ENCODE results near the gene RNF13.

The RNF13 gene

DNA sequence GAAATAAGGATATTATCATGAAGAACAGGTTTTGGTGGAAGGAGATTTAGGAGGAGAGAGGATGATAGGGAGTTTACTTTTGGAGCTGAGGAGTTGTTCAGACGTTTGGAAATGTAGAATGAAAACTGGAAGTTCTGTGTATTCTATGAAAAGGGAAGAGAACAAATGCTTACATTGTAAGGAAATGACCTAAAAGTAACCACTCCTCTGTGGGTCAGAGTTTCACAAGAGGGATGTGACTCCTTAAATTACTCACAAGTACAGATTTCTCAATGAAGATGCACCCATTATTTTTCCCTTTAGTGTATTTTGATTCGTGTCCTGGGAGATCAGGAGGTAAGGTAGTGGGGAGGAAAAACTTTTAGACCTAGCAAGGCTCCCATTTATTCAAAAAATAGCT, 4.0 kb downstream of the RNF13 start:
- TF ChIP-seq TAF1 (IDR thresholded peaks at IDR 0.05; ENCODE audit: borderline replicate concordance, insufficient read depth, low read length) = no peak

DNA sequence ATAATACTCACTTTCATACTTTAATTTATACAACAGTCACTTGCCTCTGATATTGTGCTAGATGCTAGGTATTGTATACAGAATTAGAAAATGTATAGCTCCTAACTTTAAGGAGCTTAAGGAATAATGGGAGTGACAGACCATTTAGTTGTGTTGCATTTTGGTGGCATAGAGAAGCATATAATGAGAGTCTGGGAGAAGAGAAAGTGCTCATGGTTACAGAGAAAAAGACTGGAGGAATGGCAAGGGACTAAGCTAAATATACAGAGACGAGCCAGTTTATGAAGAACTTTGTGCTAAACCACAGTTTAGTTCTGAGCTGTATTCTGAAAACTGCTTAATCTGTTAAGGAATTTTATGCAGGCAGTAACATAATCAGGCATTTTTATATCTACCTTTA, 6.4 kb downstream of the RNF13 start:
- no peak for TF ChIP-seq TAF1 (IDR thresholded peaks at IDR 0.05; ENCODE audit: borderline replicate concordance, insufficient read depth, low read length)

DNA sequence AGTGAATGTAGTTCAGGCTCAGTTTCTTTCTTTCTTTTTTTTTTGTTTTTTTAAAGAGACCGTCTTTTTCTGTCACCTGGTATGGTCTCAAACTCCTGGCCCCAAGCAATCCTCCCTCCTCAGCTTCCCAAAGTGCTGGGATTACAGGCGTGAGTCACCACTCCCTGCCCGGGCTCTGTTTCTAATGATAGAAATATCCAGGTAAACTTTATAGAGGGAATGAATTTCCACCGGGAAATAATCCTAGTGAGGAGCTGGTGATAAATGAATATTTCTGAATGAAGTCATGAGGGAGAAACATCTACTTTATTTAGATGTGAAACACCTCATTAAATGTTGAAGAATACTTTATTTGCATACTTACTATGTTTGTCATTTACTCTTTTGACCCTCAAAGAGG, 7.2 kb downstream of the RNF13 start:
- TF ChIP-seq POLR2AphosphoS5 (IDR thresholded peaks at IDR 0.05; ENCODE audit: low read depth, low read length) (no peak), TAF1 (IDR thresholded peaks at IDR 0.05; ENCODE audit: borderline replicate concordance, insufficient read depth, low read length) (no peak), FOXP2 (optimal IDR thresholded peaks at IDR 0.05; ENCODE audit: borderline replicate concordance, extremely low read depth, extremely low read length, insufficient read depth) (no peak), SIN3A (IDR thresholded peaks at IDR 0.05; ENCODE audit: borderline replicate concordance, insufficient read depth, low read length) (no peak)
- TF ChIP-seq, protein P1, sequence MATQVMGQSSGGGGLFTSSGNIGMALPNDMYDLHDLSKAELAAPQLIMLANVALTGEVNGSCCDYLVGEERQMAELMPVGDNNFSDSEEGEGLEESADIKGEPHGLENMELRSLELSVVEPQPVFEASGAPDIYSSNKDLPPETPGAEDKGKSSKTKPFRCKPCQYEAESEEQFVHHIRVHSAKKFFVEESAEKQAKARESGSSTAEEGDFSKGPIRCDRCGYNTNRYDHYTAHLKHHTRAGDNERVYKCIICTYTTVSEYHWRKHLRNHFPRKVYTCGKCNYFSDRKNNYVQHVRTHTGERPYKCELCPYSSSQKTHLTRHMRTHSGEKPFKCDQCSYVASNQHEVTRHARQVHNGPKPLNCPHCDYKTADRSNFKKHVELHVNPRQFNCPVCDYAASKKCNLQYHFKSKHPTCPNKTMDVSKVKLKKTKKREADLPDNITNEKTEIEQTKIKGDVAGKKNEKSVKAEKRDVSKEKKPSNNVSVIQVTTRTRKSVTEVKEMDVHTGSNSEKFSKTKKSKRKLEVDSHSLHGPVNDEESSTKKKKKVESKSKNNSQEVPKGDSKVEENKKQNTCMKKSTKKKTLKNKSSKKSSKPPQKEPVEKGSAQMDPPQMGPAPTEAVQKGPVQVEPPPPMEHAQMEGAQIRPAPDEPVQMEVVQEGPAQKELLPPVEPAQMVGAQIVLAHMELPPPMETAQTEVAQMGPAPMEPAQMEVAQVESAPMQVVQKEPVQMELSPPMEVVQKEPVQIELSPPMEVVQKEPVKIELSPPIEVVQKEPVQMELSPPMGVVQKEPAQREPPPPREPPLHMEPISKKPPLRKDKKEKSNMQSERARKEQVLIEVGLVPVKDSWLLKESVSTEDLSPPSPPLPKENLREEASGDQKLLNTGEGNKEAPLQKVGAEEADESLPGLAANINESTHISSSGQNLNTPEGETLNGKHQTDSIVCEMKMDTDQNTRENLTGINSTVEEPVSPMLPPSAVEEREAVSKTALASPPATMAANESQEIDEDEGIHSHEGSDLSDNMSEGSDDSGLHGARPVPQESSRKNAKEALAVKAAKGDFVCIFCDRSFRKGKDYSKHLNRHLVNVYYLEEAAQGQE (IDR thresholded peaks at IDR 0.05; ENCODE audit: insufficient read depth in 1 of 2, low read depth in 2 of 2, low read length in 2 of 2) = no peak

DNA sequence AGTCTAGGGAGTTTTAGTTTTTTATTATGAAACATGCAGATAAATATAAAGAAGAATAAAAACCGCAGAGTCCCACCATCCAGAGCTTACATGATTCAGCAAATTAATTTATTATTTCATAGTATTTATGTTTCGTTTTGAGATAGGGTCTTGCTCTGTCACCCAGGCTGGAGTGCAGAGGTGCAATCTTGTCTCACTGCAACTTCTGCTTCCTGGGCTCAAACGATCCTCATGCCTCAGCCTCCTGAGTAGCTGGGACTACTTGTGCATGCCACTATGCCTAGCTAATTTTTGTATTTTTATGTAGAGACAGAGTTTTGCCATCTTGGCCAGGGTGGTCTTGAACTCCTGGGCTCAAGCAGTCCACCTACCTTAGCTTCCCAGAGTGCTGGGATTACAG, 13.6 kb downstream of the RNF13 start:
- TF ChIP-seq, protein P1 (IDR thresholded peaks at IDR 0.05; ENCODE audit: insufficient read depth in 1 of 2, low read depth in 2 of 2, low read length in 2 of 2) = no peak
- TF ChIP-seq TAF1 (IDR thresholded peaks at IDR 0.05; ENCODE audit: borderline replicate concordance, insufficient read depth, low read length) (no peak), SIN3A (IDR thresholded peaks at IDR 0.05; ENCODE audit: borderline replicate concordance, insufficient read depth, low read length) (no peak)

DNA sequence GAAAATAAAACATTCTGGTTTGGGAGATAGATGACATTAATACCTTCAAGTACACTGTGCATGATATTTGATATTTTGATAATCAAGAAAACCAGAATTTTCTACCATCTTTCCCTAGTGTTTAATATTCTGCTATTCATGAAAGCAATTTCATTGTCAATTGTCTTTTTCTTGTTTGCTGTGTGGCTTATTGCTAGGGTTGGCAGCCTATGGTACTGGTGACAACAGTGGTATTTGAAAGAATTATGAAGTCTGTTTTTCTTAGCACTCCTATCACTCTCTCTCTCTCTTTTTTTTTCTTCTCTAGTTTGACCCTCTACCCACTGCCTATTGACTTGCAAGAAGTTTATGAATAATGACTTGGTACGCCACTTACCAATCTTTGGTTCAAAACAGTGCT, 15.4 kb downstream of the RNF13 start:
- TF ChIP-seq TAF1 (IDR thresholded peaks at IDR 0.05; ENCODE audit: borderline replicate concordance, insufficient read depth, low read length) (no peak), SIN3A (IDR thresholded peaks at IDR 0.05; ENCODE audit: borderline replicate concordance, insufficient read depth, low read length) (no peak), FOXP2 (optimal IDR thresholded peaks at IDR 0.05; ENCODE audit: borderline replicate concordance, extremely low read depth, extremely low read length, insufficient read depth) (no peak), POLR2AphosphoS5 (IDR thresholded peaks at IDR 0.05; ENCODE audit: low read depth, low read length) (no peak)
- TF ChIP-seq, protein P1 (IDR thresholded peaks at IDR 0.05; ENCODE audit: insufficient read depth in 1 of 2, low read depth in 2 of 2, low read length in 2 of 2) = no peak

DNA sequence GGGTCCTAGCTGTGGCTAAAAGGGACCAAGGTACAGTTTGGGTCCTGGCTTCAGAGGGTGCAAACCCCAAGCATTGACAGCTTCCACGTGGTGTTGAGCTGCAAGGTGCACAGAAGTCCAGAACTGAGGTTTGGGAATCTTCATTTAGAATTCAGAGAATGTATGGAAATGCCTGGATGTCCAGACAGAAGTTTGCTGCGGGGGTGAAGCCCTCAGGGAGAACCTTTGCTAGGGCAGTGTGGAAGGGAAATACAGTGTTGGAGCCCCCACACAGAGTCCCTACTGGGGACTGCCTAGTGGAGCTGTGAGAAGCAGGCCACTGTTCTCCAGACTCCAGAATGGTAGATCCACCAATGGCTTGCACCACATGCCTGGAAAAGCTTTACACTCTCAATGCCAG, 17.9 kb downstream of the RNF13 start:
- TF ChIP-seq POLR2AphosphoS5 (IDR thresholded peaks at IDR 0.05; ENCODE audit: low read depth, low read length) (no peak), TAF1 (IDR thresholded peaks at IDR 0.05; ENCODE audit: borderline replicate concordance, insufficient read depth, low read length) (no peak), FOXP2 (optimal IDR thresholded peaks at IDR 0.05; ENCODE audit: borderline replicate concordance, extremely low read depth, extremely low read length, insufficient read depth) (no peak), SIN3A (IDR thresholded peaks at IDR 0.05; ENCODE audit: borderline replicate concordance, insufficient read depth, low read length) (no peak)
- TF ChIP-seq, protein P1 (IDR thresholded peaks at IDR 0.05; ENCODE audit: insufficient read depth in 1 of 2, low read depth in 2 of 2, low read length in 2 of 2) = no peak
